Activated T-cell treated with anti-CD3 and anti-CD28 coated beads for 24 hours (primary cell): ENCODE results near the gene RIPOR2.
A peak's percentile ranks its signal among the peaks of the same experiment; 100 is the strongest.
"Not testable (repeated sequence)": the region's sequence is repeated elsewhere in the genome, so short reads cannot be mapped to it uniquely, and the experiment has no call there.

Experiments
- DNase-seq: peaks from one replicate; pipeline ENCODE4 v3.0.0-alpha.2; 2020; ENCODE audit warnings: low read depth

RIPOR2 gene

GRCh38 chr6:24951811-24952299, 16.1 kb upstream of the RIPOR2 start:
- no peak for DNase-seq

GRCh38 chr6:24950218-24950941, 14.6 kb upstream of the RIPOR2 start:
- DNase-seq = no peak

GRCh38 chr6:24949020-24949569, 13.3 kb upstream of the RIPOR2 start:
- no peak for DNase-seq

GRCh38 chr6:24948261-24948660, 12.5 kb upstream of the RIPOR2 start:
- not testable (repeated sequence) for DNase-seq

GRCh38 chr6:24947636-24948035, 11.9 kb upstream of the RIPOR2 start:
- DNase-seq = no peak

GRCh38 chr6:24945054-24945453, 9.3 kb upstream of the RIPOR2 start:
- no peak for DNase-seq

- no peak for DNase-seq
Observed at GRCh38 chr6:24943774-24944173, 8.0 kb upstream of the RIPOR2 start.

- DNase-seq = no peak
Observed at GRCh38 chr6:24940311-24940917, 4.7 kb upstream of the RIPOR2 start.

GRCh38 chr6:24936641-24937317, 1.0 kb upstream of the RIPOR2 start:
- peak; percentile 57 for DNase-seq

GRCh38 chr6:24933868-24934401, 1.8 kb downstream of the RIPOR2 start:
- DNase-seq = no peak

- no peak for DNase-seq
Observed at GRCh38 chr6:24933266-24933665, 2.5 kb downstream of the RIPOR2 start.

GRCh38 chr6:24932832-24933231, 2.9 kb downstream of the RIPOR2 start:
- no peak for DNase-seq

- DNase-seq = no peak
Observed at GRCh38 chr6:24931718-24932691, 3.8 kb downstream of the RIPOR2 start.

- no peak for DNase-seq
Observed at GRCh38 chr6:24931296-24931695, 4.5 kb downstream of the RIPOR2 start.

GRCh38 chr6:24930431-24930871, 5.3 kb downstream of the RIPOR2 start:
- no peak for DNase-seq

- no peak for DNase-seq
Observed at GRCh38 chr6:24929242-24929641, 6.5 kb downstream of the RIPOR2 start.

GRCh38 chr6:24927985-24928745, 7.6 kb downstream of the RIPOR2 start:
- no peak for DNase-seq

GRCh38 chr6:24927277-24927955, 8.3 kb downstream of the RIPOR2 start:
- no peak for DNase-seq

GRCh38 chr6:24926647-24927046, 9.1 kb downstream of the RIPOR2 start:
- DNase-seq = not testable (repeated sequence)

- DNase-seq = no peak
Observed at GRCh38 chr6:24926192-24926591, 9.6 kb downstream of the RIPOR2 start.
